ENCODE results near the gene ZNF417.
"Not testable (repeated sequence)": the region's sequence is repeated elsewhere in the genome, so short reads cannot be mapped to it uniquely, and the experiment has no call there.

The ZNF417 gene

DNA sequence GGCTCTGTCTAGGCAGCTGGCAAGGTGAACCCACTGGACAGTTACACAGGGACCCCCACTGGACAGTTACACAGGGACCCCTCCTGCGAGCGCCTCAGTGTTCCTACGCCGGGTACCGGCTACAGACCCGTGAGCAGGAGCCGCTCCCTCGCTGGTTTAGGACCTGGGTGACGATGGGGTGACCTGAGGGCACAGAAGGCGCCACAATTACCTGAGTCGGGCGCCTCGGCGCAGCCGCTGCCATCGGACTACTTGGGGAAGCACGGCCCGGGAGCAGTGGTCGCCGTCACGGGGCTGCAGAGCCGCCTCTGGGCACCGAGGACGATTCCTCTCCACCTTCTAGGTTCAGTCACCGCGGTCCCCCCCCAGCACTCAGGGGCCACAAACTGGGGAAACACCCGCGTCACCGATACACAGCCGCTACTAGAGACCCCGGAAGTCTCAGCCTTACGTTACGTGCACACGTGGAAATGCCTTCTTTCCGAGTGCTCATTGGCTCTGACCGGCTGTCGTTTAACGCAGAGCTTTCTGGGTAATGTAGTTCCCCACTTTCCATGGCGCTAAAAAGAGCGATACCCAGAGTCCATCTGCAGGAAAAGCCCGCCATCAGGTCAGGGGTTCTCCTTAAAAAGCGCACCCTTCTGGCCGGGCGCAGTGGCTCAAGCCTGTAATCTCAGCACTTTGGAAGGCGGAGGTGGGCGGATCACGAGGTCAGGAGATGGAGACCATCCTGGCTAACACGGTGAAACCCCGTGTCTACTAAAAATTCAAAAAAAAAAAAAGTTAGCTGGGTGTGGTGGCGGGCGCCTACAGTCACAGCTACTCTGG lies at the start of gene ZNF417:
TSS of gene ZNF417 (minus strand) at position 425 of the 828 bp plus-strand sequence. CDS start at position 244, 181 bp downstream.
- peak; percentile 82 for DNase-seq (ENCODE audit: low read depth, low spot score)

DNA sequence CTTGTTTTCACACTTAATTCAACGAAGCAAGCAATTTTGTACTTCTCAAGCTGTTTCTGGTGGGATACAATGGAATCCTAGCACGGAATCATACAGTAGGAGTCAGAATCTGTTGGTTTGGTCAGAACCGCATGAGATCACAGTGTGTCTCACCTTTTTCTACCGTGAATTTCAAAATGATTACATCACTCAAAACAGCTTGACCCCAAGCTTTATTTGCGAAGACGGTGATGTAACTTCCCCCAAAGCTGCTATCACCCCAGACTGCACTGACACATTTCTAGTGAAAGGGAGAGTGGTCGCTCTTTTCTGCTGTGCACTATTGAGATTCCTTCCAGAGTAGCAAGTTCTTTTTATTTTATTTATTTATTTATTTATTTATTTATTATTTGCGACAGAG lies 48.4 kb upstream of the ZNF417 start:
- no peak for DNase-seq (ENCODE audit: low read depth, low spot score)

DNA sequence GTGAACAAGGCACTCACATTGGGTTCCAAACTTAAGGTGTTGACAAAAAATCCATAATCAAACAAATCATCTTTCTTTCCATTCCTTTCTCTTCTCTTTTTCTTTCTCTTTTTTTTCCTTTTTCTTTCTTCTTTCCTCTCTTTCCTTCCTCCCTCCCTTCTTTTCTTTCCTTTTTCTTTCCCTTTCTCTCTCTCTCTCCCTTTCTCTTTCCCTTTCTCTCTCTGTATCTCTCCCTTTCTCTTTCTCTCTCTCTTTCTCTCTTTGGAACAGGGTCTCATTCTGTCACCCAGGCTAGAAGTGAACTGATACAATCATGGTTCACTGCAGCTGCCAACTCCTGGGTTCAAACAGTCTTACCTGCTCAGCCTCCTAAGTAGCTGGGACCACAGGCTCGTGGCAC lies 45.4 kb upstream of the ZNF417 start:
- DNase-seq (ENCODE audit: low read depth, low spot score): no peak

DNA sequence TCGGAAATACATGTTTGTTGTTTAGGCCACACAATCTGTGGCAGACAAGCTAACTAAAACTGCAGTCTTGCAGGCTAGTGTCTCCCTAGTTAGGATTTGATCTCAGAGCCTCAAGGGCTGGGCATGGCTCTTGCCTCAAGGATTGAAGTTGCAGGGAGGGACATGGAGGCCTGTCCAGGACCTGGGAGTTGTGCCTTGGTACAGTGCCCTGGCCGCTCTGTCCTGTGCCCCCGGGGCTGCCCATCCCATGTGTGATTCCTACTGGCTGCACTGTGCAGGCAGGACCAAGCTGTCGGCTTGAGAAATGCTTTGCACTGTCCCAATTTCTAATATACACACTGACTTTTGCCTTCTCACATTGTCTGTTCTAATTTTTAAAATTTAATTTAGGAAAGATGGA lies 38.6 kb upstream of the ZNF417 start:
- DNase-seq (ENCODE audit: low read depth, low spot score): no peak

DNA sequence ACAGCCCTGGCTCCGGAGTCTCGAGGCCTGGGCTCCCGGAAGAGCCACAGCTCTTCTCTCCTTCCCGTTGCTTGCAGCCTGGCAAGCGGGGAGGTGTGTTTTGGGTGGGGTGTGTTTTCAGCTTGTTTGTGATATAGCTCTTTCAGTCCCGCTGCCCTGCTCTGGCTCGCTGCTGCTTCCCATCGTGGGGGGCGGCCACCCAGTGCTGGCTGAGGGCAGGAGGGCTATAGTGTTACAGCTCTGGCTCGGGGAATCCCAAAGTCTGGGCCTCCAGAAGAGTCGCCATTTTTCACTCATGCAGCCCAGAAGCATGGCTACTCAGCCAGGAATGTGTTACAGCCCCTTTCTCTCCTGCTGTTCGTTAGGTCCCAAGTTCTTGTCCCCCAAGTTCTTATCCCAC lies 33.3 kb upstream of the ZNF417 start:
- no peak for DNase-seq (ENCODE audit: low read depth, low spot score)

- no peak for DNase-seq (ENCODE audit: low read depth, low spot score)
Measured at GRCh38 chr19:57949296-57949695, 32.9 kb upstream of the ZNF417 start.

- peak; percentile 74 for DNase-seq (ENCODE audit: low read depth, low spot score)
Measured at GRCh38 chr19:57947419-57948134, 31.2 kb upstream of the ZNF417 start, which contains the start of gene ZNF256. TSS of gene ZNF256 (minus strand) at chr19:57947706. CDS start at chr19:57947474, 232 bp downstream.

GRCh38 chr19:57947088-57947418 lies 30.7 kb upstream of the ZNF417 start:
- DNase-seq (ENCODE audit: low read depth, low spot score): no peak

DNA sequence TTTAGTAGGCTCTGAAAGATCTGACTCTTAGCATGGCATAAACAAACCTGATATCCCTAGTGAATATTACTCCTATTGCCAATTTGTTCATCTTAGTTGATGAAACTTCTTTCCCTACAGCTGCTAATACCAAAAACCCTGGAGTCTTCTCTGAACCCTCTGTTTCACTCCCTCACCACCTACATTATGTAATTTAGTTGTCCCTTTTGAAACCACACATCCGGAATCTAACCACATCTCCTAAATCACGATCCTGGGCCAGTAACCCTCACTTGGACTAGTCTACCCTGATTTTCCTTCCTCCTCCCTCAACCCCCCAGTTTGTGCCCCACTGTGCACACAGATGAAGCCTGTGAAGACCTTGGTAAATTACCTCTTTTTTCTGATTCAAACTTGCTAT lies 29.9 kb upstream of the ZNF417 start:
- no peak for DNase-seq (ENCODE audit: low read depth, low spot score)

- no peak for DNase-seq (ENCODE audit: low read depth, low spot score)
Measured at GRCh38 chr19:57941593-57941992, 25.2 kb upstream of the ZNF417 start.

DNA sequence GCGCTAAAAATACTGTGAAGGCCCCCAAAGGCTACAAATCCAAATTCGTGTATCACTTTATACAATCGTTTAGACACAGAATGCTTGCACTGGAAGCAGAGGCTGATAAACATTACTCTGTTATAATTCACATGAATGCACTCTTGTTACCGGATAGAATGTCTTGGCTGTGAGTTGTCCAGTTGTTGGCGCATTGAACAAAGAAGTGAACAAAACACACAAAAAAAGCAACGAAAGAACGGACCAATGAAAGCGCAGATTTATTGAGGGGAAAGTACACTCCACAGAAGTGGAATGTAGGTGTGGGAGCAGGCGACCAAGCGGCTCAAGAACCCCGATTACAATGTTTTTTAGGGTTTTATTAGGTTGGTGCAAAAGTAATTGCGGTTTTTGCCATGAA lies 19.3 kb upstream of the ZNF417 start:
- no peak for DNase-seq (ENCODE audit: low read depth, low spot score)

DNA sequence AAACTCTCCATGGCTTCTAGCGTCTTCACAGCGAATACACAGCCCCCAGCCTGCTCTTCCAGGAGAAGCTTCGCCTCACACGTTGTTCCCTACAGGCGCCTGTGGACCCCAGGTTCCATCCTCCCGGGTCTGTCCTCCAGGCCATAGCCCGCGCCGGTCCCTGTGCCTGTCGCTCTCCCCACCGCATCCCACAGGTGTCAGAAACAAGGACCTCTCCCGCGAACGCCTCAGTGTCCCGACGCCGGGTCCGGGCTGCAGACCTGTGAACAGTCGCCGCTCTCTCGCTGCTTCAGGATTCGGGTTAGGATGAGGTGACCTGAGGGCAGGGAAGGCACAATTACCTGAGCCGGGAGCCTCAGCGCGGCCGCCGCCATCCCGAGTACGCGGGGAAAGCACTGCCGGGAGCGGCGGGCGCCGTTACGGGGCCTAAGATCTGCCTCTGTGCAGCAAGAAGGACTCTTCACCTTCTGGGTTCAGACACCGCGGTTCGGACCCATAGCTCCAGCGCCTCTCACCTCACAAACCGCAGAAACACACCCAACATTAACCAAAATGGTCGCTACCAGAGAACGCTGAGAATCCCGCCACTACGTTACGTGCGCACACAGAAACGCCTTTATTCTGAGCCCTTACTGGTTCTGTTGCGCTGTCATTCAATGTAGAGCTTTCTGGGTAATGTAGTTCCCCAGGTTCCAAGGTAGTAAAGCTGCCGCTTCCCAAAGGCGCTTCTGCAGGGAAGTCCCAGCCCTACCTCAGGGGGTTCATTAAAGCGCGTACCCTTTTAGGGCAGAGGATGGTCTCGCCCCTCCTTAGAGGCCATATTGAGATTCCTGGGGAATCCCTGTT lies 18.7 kb upstream of the ZNF417 start, which contains the start of gene ZNF418:
TSS of gene ZNF418 (minus strand) at position 583 of the 846 bp plus-strand sequence. CDS start 1,580 bp downstream, outside the sequence.
- no peak for DNase-seq (ENCODE audit: low read depth, low spot score)

DNA sequence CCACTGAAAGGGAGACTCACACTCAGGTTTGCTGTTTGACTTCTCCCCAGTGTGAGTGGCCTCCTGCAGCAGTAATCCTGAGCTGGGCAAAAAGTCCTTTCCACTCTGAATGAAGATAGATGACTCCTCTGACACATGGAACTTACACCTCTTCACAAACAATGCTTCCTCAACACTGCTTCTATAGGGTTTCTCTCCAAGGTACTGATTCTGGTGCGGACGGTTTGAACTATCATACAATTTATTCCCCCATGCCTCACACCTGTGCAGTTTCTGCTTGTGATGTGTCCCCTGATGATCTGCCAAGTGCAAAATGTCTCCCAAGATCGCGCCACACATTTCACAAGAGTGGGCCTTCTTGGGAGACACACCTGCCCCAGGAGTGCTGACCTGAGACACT lies 11.2 kb upstream of the ZNF417 start:
- no peak for DNase-seq (ENCODE audit: low read depth, low spot score)

DNA sequence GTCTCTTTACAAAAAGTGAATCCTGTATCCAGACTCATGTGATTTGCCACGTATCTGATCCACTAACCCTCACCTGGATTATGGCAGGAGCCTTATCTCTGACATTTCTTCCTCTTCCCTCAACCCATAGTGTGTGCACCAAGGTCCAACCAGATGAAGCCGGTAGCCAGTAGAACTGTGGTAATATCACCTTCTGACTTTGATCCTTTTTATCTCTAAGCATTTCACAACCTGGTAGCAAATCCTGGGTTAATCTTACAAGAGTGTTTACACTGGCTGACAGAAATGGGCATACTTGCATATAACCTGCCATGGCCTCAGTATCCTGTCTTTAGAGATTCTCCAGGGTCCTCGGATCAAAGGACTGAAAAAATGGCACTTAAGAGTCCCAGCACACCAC lies 1.9 kb downstream of the ZNF417 start:
- no peak for DNase-seq (ENCODE audit: low read depth, low spot score)

DNA sequence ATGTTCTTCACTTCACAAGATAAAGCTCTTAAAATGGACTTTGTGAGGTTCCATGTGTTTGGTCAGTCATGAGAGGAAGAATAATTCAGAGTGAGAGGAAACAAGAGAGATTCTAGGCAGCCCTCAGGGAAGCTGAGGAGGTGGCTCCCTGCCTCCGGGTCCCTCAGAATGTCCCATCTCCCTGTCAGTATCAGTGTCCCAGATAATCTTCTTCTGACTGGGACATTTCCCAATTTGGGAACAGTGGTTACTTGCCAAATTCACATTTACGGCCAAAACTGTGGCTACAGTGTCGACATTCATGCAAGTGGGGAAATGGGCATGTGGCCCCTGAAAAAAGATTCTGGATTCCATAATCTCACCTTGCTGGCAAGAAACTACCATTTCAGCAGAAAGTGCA lies 9.0 kb downstream of the ZNF417 start:
- no peak for DNase-seq (ENCODE audit: low read depth, low spot score)

DNA sequence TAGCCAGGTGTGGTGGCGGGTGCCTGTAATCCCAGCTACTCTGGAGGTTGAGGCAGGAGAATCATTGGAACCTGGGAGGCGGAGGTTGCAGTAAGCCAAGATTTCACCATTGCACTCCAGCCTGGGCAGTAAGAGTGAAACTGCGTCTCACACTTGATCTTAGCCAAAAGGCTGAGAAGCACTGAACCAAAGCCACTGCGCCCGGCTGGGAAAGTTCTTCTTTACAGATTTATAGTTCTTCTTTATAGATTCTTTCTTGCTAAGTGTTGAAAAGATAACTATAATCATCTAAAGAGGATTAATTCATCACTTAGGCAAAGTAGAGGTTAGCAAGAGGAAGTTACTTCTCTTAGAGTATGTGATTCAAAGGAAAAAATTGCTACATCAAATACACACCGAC lies 11.1 kb downstream of the ZNF417 start:
- no peak for DNase-seq (ENCODE audit: low read depth, low spot score)

DNA sequence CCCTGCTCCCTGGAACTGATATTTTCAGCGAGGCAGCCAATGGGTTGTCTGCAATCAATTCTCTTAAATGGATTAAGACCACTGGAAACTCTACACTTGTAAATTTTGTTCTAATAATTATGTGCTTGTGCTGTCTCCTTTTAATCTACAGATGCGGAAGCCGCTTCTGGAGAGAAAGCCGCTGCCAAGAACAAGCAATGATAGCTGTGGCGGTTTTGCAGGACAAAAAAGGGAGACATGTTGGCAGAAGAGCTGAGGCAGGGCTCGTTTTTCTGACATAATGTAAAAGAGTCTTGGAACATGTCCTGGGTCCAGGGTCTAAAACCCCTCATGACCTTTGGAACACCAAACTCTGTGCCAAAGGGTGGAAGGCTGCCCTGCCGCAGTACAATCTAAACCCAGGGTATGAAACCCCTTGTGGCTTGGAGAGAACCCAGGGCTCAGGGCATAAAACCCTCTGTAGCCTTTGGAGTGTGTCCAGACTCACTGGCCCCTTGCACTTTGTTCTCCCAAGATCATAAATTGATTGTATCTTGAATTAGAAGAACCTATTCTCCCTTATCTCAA lies 12.7 kb downstream of the ZNF417 start:
- no peak for DNase-seq (ENCODE audit: low read depth, low spot score)

DNA sequence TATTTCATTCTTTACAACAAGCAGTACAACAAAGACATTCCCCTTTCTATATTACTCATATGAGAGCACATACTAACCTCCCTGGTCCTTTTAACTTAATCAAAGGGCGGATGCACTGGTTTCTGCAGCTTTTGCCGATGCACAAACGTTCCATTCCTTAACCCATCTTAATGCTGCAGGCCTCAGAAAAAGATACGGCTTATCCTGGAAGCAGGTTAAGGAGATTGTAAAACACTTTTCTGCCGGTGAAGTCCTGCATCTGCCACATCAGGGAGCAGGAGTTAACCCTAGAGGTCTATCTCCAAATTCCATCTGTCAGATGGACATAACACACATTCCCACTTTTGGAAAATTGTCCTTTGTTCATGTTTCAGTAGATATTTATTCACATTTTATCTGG lies 16.1 kb downstream of the ZNF417 start:
- no peak for DNase-seq (ENCODE audit: low read depth, low spot score)

GRCh38 chr19:57890706-57891105 lies 25.7 kb downstream of the ZNF417 start:
- DNase-seq (ENCODE audit: low read depth, low spot score): not testable (repeated sequence)

- DNase-seq (ENCODE audit: low read depth, low spot score): peak; percentile 55
Measured at GRCh38 chr19:57888560-57889231, 27.7 kb downstream of the ZNF417 start, which contains the start of gene ZNF814. TSS of gene ZNF814 (minus strand) at chr19:57889037. CDS start at chr19:57888802, 235 bp downstream.

DNA sequence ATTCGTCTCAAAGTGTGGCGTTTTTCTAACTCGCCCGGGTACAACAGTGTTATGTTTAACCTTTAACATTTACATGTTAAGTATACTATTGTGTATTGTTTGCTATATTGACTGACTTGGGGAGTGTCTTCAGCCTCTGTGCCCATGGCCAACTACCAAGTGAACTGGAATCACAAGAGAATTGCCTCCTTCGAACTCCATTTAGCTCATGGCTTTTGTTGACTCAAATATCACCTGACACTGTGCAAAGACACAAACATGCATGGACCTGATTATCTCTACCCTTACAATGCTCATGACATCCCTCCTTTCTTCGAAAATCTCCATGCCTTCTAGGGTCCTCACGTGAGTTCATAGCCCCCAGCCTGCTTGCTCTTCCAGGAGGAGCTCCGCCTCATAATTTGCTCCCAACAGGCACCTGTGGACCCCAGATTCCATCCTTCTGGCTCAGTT lies 28.3 kb downstream of the ZNF417 start:
- DNase-seq (ENCODE audit: low read depth, low spot score): no peak

All from activated CD4-positive, CD25-positive, alpha-beta regulatory T cell treated with anti-CD3 and anti-CD28 coated beads, Interleukin-2, amount 50 U/mL, for 16 hours (primary cell).